HEK293 (cell line): ENCODE results near the gene GHRL.

Experiments used
- ZBTB1 ChIP-seq: fragments of 450-650 bp; formaldehyde crosslinking; IDR thresholded peaks from 2 replicates; pipeline ENCODE4 v1.5.1; 2016; ENCODE audit warnings: missing biosample characterization, missing genetic modification characterization
- ZBTB7A ChIP-seq: fragments of 450-650 bp; formaldehyde crosslinking; IDR thresholded peaks from 2 replicates; pipeline ENCODE4 v1.5.1; 2016; ENCODE audit warnings: low read depth, missing biosample characterization, missing genetic modification characterization
- ZFP69B ChIP-seq: fragments of 450-650 bp; formaldehyde crosslinking; IDR thresholded peaks from 2 replicates; pipeline ENCODE4 v1.5.1; 2016; ENCODE audit warnings: missing biosample characterization, missing genetic modification characterization
- ZNF174 ChIP-seq: fragments of 450-650 bp; formaldehyde crosslinking; IDR thresholded peaks from 2 replicates; pipeline ENCODE4 v1.5.0; 2017; ENCODE audit warnings: missing biosample characterization, mild to moderate bottlenecking, missing genetic modification characterization
- ZNF341 ChIP-seq: fragments of 450-650 bp; formaldehyde crosslinking; IDR thresholded peaks from 2 replicates; pipeline ENCODE4; 2016; ENCODE audit warnings: low read depth, missing biosample characterization, missing genetic modification characterization
- ZNF548 ChIP-seq: fragments of 450-650 bp; formaldehyde crosslinking; IDR thresholded peaks from 2 replicates; pipeline ENCODE4 v1.5.1; 2016; ENCODE audit warnings: missing biosample characterization, missing genetic modification characterization
- ZNF555 ChIP-seq: fragments of 450-650 bp; formaldehyde crosslinking; conservative IDR thresholded peaks from 2 replicates; pipeline ENCODE4 v1.5.1; 2017; ENCODE audit warnings: missing biosample characterization, mild to moderate bottlenecking, missing genetic modification characterization, inconsistent platforms
- ZNF654 ChIP-seq: fragments of 450-650 bp; formaldehyde crosslinking; IDR thresholded peaks from 2 replicates; pipeline ENCODE4 v1.5.1; 2016; ENCODE audit warnings: low read depth, missing biosample characterization, missing genetic modification characterization
- ZNF776 ChIP-seq: fragments of 450-650 bp; formaldehyde crosslinking; IDR thresholded peaks from 2 replicates; pipeline ENCODE4 v1.5.0; 2017; ENCODE audit warnings: missing biosample characterization, missing genetic modification characterization, borderline replicate concordance
- TF ChIP-seq, protein P1 (sequence below): fragments of 450-650 bp; formaldehyde crosslinking; IDR thresholded peaks from 2 replicates; pipeline ENCODE4 v1.5.1; 2016; ENCODE audit warnings: missing biosample characterization, missing genetic modification characterization
- TF ChIP-seq, protein P2 (sequence below): sonication (generic); formaldehyde crosslinking; IDR thresholded peaks from 2 replicates; pipeline ENCODE4 v1.8.1; 2022; ENCODE audit warnings: mild to moderate bottlenecking, moderate library complexity, missing genetic modification reagents
- TF ChIP-seq, protein P3 (sequence below): fragments of 450-650 bp; formaldehyde crosslinking; IDR thresholded peaks from 2 replicates; pipeline ENCODE4 v1.5.1; 2016; ENCODE audit warnings: missing biosample characterization, missing genetic modification characterization

DNA sequence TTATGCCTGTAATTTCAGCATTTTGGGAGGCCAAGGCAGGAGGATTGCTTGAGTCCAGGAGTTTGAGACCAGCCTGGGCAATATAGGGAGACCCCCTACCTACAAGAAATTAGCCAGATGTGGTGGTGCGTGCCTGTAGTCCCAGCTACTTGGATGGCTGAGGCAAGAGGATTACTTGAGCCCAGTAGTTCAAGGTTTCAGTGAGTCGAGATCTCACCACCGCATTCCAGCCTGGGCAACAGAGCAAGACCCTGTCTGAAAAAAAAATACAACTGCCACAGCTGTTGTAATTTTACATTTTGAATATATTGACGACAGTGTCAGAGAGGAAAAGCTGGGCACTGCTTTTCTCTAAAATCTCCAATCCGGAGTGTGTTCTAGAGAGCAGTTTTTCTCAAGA lies 23.3 kb downstream of the GHRL start:
- no peak for TF ChIP-seq ZNF341 (tag by site-specific recombination)
- TF ChIP-seq, protein P1, sequence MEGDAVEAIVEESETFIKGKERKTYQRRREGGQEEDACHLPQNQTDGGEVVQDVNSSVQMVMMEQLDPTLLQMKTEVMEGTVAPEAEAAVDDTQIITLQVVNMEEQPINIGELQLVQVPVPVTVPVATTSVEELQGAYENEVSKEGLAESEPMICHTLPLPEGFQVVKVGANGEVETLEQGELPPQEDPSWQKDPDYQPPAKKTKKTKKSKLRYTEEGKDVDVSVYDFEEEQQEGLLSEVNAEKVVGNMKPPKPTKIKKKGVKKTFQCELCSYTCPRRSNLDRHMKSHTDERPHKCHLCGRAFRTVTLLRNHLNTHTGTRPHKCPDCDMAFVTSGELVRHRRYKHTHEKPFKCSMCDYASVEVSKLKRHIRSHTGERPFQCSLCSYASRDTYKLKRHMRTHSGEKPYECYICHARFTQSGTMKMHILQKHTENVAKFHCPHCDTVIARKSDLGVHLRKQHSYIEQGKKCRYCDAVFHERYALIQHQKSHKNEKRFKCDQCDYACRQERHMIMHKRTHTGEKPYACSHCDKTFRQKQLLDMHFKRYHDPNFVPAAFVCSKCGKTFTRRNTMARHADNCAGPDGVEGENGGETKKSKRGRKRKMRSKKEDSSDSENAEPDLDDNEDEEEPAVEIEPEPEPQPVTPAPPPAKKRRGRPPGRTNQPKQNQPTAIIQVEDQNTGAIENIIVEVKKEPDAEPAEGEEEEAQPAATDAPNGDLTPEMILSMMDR (tag by site-specific recombination), result no peak
- TF ChIP-seq ZBTB1 (tag by site-specific recombination), result no peak
- no peak for TF ChIP-seq ZFP69B (tag by site-specific recombination)
- no peak for TF ChIP-seq ZNF654 (tag by site-specific recombination)
- TF ChIP-seq ZBTB7A, result no peak
- TF ChIP-seq ZNF174 (tag by site-specific recombination), result no peak
- TF ChIP-seq, protein P2, sequence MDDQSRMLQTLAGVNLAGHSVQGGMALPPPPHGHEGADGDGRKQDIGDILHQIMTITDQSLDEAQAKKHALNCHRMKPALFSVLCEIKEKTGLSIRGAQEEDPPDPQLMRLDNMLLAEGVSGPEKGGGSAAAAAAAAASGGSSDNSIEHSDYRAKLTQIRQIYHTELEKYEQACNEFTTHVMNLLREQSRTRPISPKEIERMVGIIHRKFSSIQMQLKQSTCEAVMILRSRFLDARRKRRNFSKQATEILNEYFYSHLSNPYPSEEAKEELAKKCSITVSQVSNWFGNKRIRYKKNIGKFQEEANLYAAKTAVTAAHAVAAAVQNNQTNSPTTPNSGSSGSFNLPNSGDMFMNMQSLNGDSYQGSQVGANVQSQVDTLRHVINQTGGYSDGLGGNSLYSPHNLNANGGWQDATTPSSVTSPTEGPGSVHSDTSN (CRISPR knock-in tag), result no peak
- TF ChIP-seq ZNF776 (tag by site-specific recombination), result no peak
- no peak for TF ChIP-seq ZNF555 (tag by site-specific recombination)
- TF ChIP-seq, protein P3, sequence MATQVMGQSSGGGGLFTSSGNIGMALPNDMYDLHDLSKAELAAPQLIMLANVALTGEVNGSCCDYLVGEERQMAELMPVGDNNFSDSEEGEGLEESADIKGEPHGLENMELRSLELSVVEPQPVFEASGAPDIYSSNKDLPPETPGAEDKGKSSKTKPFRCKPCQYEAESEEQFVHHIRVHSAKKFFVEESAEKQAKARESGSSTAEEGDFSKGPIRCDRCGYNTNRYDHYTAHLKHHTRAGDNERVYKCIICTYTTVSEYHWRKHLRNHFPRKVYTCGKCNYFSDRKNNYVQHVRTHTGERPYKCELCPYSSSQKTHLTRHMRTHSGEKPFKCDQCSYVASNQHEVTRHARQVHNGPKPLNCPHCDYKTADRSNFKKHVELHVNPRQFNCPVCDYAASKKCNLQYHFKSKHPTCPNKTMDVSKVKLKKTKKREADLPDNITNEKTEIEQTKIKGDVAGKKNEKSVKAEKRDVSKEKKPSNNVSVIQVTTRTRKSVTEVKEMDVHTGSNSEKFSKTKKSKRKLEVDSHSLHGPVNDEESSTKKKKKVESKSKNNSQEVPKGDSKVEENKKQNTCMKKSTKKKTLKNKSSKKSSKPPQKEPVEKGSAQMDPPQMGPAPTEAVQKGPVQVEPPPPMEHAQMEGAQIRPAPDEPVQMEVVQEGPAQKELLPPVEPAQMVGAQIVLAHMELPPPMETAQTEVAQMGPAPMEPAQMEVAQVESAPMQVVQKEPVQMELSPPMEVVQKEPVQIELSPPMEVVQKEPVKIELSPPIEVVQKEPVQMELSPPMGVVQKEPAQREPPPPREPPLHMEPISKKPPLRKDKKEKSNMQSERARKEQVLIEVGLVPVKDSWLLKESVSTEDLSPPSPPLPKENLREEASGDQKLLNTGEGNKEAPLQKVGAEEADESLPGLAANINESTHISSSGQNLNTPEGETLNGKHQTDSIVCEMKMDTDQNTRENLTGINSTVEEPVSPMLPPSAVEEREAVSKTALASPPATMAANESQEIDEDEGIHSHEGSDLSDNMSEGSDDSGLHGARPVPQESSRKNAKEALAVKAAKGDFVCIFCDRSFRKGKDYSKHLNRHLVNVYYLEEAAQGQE (tag by site-specific recombination), result no peak
- TF ChIP-seq ZNF548, result no peak
